GM12878 (cell line): Measurements from ENCODE around the gene TOLLIP. TPM values are rescaled to one million over a fixed set of nuclear protein-coding genes. Genes with fewer than 3 reads are reported as not detected.

ENCODE experiments used
- ATAC-seq: fragments of 200-7000 bp; cut with Tn5 transposase; 3 replicates; pipeline ENCODE4 v1.9.1; 2020; ENCODE audit warnings: mild to moderate bottlenecking, moderate library complexity
- BruUV-seq: library from RNA; stranded (reverse); fragments of 400-500 nt; replicated peaks from 2 replicates; lab custom pipeline; 2021; lab: Mats Ljungman, UMichigan
- CTCF ChIA-PET: fragments of 300-600 bp; sonication (Branson Sonifier 250); formaldehyde crosslinking; extraction: SDS; loops from one replicate; lab custom pipeline; 2021; ENCODE audit warnings: inconsistent platforms; lab: Yijun Ruan, JAX
- POLR2A ChIA-PET: fragments of 350-600 bp; formaldehyde crosslinking; extraction: SDS; loops from one replicate; lab custom pipeline; 2021; ENCODE audit warnings: inconsistent platforms; lab: Charles Lee
- RAD21 ChIA-PET: fragments of 300-600 bp; sonication (Branson Sonifier 250); formaldehyde crosslinking; loops from one replicate; lab custom pipeline; 2023; ENCODE audit warnings: antibody characterized with exemption; ENCODE audit not compliant: unreplicated experiment; lab: Charles Lee
- SMC1A ChIA-PET: fragments of 300-600 bp; sonication (Branson Sonifier 250); formaldehyde crosslinking; loops from one replicate; lab custom pipeline; 2023; ENCODE audit not compliant: unreplicated experiment, uncharacterized antibody; lab: Charles Lee
- DNase-seq: peaks from one replicate; pipeline ENCODE4 v3.0.0-alpha.2; 2011; ENCODE audit warnings: low read depth, low spot score
- FAIRE-seq: peaks from 3 replicates; lab custom pipeline; 2011; peaks lifted over from hg19 to GRCh38; lab: Jason Lieb, UNC
- H2AFZ ChIP-seq: 2 replicates; pipeline ENCODE4 v1.6.0; 2011; ENCODE audit warnings: low read depth, low read length, control low read depth; ENCODE audit not compliant: control insufficient read depth
- H3K27ac ChIP-seq: 2 replicates; pipeline ENCODE4 v1.5.1; 2011; ENCODE audit warnings: control low read depth; ENCODE audit not compliant: control insufficient read depth, insufficient read depth
- H3K27me3 ChIP-seq, 2 experiments: replicated peaks in 1 of 2; 2 replicates each; pipeline versions ENCODE4 v1.6.0 to v1.6.1; 2011; ENCODE audit warnings: low read length in 1 of 2; ENCODE audit not compliant: control insufficient read depth in 2 of 2, insufficient read depth in 2 of 2
- H3K36me3 ChIP-seq, 2 experiments: 2 replicates each; pipeline ENCODE4 v1.5.1; 2011; ENCODE audit warnings: low read length in 1 of 2; ENCODE audit not compliant: control insufficient read depth in 2 of 2, insufficient read depth in 2 of 2
- H3K4me1 ChIP-seq: 2 replicates; pipeline ENCODE4 v1.6.1; 2011; ENCODE audit warnings: mild to moderate bottlenecking, low read length, moderate library complexity, mixed read lengths; ENCODE audit not compliant: control insufficient read depth, insufficient read depth
- H3K4me2 ChIP-seq: 2 replicates; pipeline ENCODE4 v1.6.0; 2011; ENCODE audit warnings: control low read depth; ENCODE audit not compliant: control insufficient read depth, insufficient read depth
- H3K4me3 ChIP-seq: fragments of 200-600 bp; sonication (generic); 2 replicates; pipeline ENCODE4 v1.5.1; 2016
- H3K79me2 ChIP-seq: 2 replicates; pipeline ENCODE4 v1.6.0; 2011; ENCODE audit warnings: low read length; ENCODE audit not compliant: control insufficient read depth, insufficient read depth
- H3K9ac ChIP-seq: 2 replicates; pipeline ENCODE4 v1.8.0; 2011; ENCODE audit warnings: low read length, control low read depth, mixed read lengths; ENCODE audit not compliant: control insufficient read depth, insufficient read depth
- H3K9me3 ChIP-seq: replicated peaks from 3 replicates; pipeline ENCODE4 v1.5.1; 2011; ENCODE audit warnings: mild to moderate bottlenecking, low read length; ENCODE audit not compliant: control insufficient read depth, insufficient read depth
- H4K20me1 ChIP-seq: 2 replicates; pipeline ENCODE4 v1.6.0; 2011; ENCODE audit not compliant: control insufficient read depth, insufficient read depth
- CTCF ChIP-seq, 3 experiments: IDR thresholded peaks in 2 of 3; conservative IDR thresholded peaks in 1 of 3; 2 replicates each; pipeline ENCODE4 v1.5.1; 2011; ENCODE audit warnings: low read depth in 3 of 3, low read length in 3 of 3, mild to moderate bottlenecking in 3 of 3, control low read depth in 2 of 3, moderate library complexity in 2 of 3, inconsistent platforms in 1 of 3, mixed read lengths in 1 of 3; ENCODE audit not compliant: control insufficient read depth in 2 of 3, insufficient read depth in 1 of 3; ENCODE audit errors: extremely low read depth in 1 of 3
- ELK1 ChIP-seq: IDR thresholded peaks from 2 replicates; pipeline ENCODE4 v1.6.1; 2012; ENCODE audit warnings: low read depth, low read length, improper control_type of control experiment
- FOXK2 ChIP-seq: fragments of 450-650 bp; IDR thresholded peaks from 2 replicates; pipeline ENCODE4 v1.6.1; 2017; ENCODE audit warnings: mild to moderate bottlenecking, moderate library complexity
- IKZF1 ChIP-seq: fragments of 450-650 bp; conservative IDR thresholded peaks from 2 replicates; pipeline ENCODE4 v1.6.1; 2017; ENCODE audit warnings: antibody characterized with exemption, mild to moderate bottlenecking
- MYB ChIP-seq: fragments of 150-350 bp; IDR thresholded peaks from 2 replicates; pipeline ENCODE4 v1.6.1; 2014; ENCODE audit warnings: mild to moderate bottlenecking, low read depth, low read length, borderline replicate concordance
- NFYA ChIP-seq: IDR thresholded peaks from 2 replicates; pipeline ENCODE4 v1.6.1; 2011; ENCODE audit warnings: low read depth, mild to moderate bottlenecking, low read length, improper control_type of control experiment, borderline replicate concordance
- NR2C1 ChIP-seq: fragments of 450-650 bp; IDR thresholded peaks from 2 replicates; pipeline ENCODE4 v1.6.1; 2017; ENCODE audit warnings: antibody characterized with exemption, mild to moderate bottlenecking, moderate library complexity
- RAD21 ChIP-seq: IDR thresholded peaks from 2 replicates; pipeline ENCODE4 v1.6.1; 2011; ENCODE audit warnings: mild to moderate bottlenecking, low read depth, low read length, moderate library complexity; ENCODE audit not compliant: insufficient read depth
- RAD51 ChIP-seq: fragments of 450-650 bp; IDR thresholded peaks from 2 replicates; pipeline ENCODE4 v1.6.1; 2016; ENCODE audit warnings: moderate library complexity, mild to moderate bottlenecking, inconsistent platforms
- RELA ChIP-seq: fragments of 450-650 bp; IDR thresholded peaks from 2 replicates; pipeline ENCODE4 v1.8.0; 2014; ENCODE audit warnings: borderline replicate concordance; ENCODE audit not compliant: partially characterized antibody
- SIN3A ChIP-seq: IDR thresholded peaks from 2 replicates; pipeline ENCODE4 v1.6.1; 2012; ENCODE audit warnings: low read depth, low read length, improper control_type of control experiment
- SREBF1 ChIP-seq: IDR thresholded peaks from 2 replicates; pipeline ENCODE4 v1.6.1; 2012; ENCODE audit warnings: mild to moderate bottlenecking, low read length
- ZBTB4 ChIP-seq: fragments of 450-650 bp; formaldehyde crosslinking; IDR thresholded peaks from 2 replicates; pipeline ENCODE4 v1.4.0; 2022; ENCODE audit warnings: mild to moderate bottlenecking, moderate library complexity
- WGBS: methylation state at CpG from one replicate; pipeline ENCODE4 v1.1.6; 2016; ENCODE audit warnings: low lambda C conversion rate; ENCODE audit not compliant: insufficient replicate concordance, insufficient coverage; ENCODE audit errors: missing lambda C conversion rate; 5-methylcytosine and 5-hydroxymethylcytosine counted together
- in situ Hi-C: fragments of 300-500 bp; cut with MboI; formaldehyde crosslinking; loops from 9 replicates; pipeline ENCODE4 v1.14.3; 2018; ENCODE audit warnings: mixed read lengths
- intact Hi-C: fragments of 100-400 bp; cut with micrococcal nuclease; formaldehyde crosslinking; loops from one replicate; pipeline ENCODE4 v1.14.2; 2022; ENCODE audit not compliant: unreplicated experiment
- polyA plus RNA-seq, 11 experiments: library from polyadenylated mRNA; depleted of rRNA in 4 of 11; unstranded in 6 of 11; stranded (reverse) in 5 of 11; fragments of >200 nt; fragmentation: Nextera tagmentation in 4 of 11; fragmentation: Illumina TruSeq in 1 of 11; extraction: Ambion mirVana in 4 of 11; extraction: Trizol in 1 of 11; gene quantifications; 1 replicate in 1 of 11; 2 replicates in 10 of 11; pipeline versions ENCODE4 v1.2.1 to v1.2.3, GENCODE V29; 2011 to 2016; ENCODE audit warnings: inconsistent platforms in 2 of 11, missing spikeins in 2 of 11, low read depth in 1 of 11
- total RNA-seq, 4 experiments: library from RNA; depleted of rRNA in 3 of 4; stranded (reverse); fragments of >200 nt in 3 of 4; fragmentation: Illumina TruSeq in 1 of 4; extraction: Trizol in 1 of 4; gene quantifications; 2 replicates each; pipeline versions ENCODE4 v1.2.1 to v1.2.3, GENCODE V29; 2013 to 2021

The TOLLIP gene
- total and polyA plus RNA-seq, 10 of the 15 experiments (the other 5 are each of a cell fraction or from before 2014, with no cell fraction given), result 0.47 to 39.5 (median 21.6) TPM

GRCh38 chr11:1305063-1305495, 4.4 kb downstream of the TOLLIP start (continued):
- TF ChIP-seq ELK1 (no peak), ZBTB4 (CRISPR knock-in tag) (no peak), NR2C1 (no peak), SIN3A (no peak), RELA (no peak), SREBF1 (no peak), NFYA (no peak), FOXK2 (no peak)
- TF ChIP-seq, all 136 proteins: peak for 0

- Histone ChIP-seq H3K4me2 (no peak overlapping the region), H3K27me3 (no peaks in the 10 kb centered on the region), H4K20me1 (no peaks in the 10 kb centered on the region; the same call in 1 of the 2 replicates), H3K79me2 (peaks cover 21% of the 10 kb centered on the region)
- in situ Hi-C loops (no loop called here), intact Hi-C loops (loop anchor here (10.0 kb wide), 2 partner anchors 80 to 270 kb away; partner anchors contain the start of genes BRSK2 and DUSP8)
- CTCF ChIA-PET, result interaction anchor here (1.0 to 1.2 kb wide), 2 partner anchors 81 to 270 kb away, joined by 3 read pairs; no protein-coding TSS in a partner anchor
- TF ChIP-seq RAD51 (no peak), RAD21 (no peak), IKZF1 (no peak), CTCF (IDR thresholded peaks at IDR 0.05 in 2 of 3, conservative IDR thresholded peaks at IDR 0.05 in 1 of 3; ENCODE audit: control insufficient read depth in 2 of 3, extremely low read depth in 1 of 3, insufficient read depth in 1 of 3, low read depth in 3 of 3, low read length in 3 of 3) (no peak), MYB (no peak)
- TF ChIP-seq, all 136 proteins: peak for 0
- no TSS peak for BruUV-seq
- Histone ChIP-seq H2AFZ (no peak overlapping the region), H3K4me3 (no peak overlapping the region), H3K36me3 (no peaks in the 10 kb centered on the region; a peak in 1 of 4 replicates), H3K27ac (no peak overlapping the region), H3K4me1 (peaks cover 17% of the 10 kb centered on the region), H3K9ac (no peak overlapping the region), H3K9me3 (no peaks in the 10 kb centered on the region)
- POLR2A ChIA-PET, result no interaction called here
- no peak for FAIRE-seq
- SMC1A ChIA-PET, result no interaction called here
- RAD21 ChIA-PET, result no interaction called here
- 99% methylated on average over 14 of the region's 14 CpGs for WGBS
- no peak for ATAC-seq
- DNase-seq, result no peak
Observed at GRCh38 chr11:1304380-1304779, 5.1 kb downstream of the TOLLIP start.
